T-helper 1 cell treated with Interleukin-12 subunit alpha and Interleukin-12 subunit beta and Interleukin-4 antibody, amounts not matched to agents 30 μg/mL and 1 μg/mL, for 36 hours (primary cell): Measurements from ENCODE around the gene CPT1A.

Experiments used
- H3K27ac Mint-ChIP-seq: one replicate; pipeline ENCODE4 v1.8.0; 2021; ENCODE audit warnings: mild to moderate bottlenecking, mixed read lengths
- H3K27me3 Mint-ChIP-seq: one replicate; pipeline ENCODE4 v1.8.0; 2021; ENCODE audit warnings: low read depth, mixed read lengths
- H3K36me3 Mint-ChIP-seq: one replicate; pipeline ENCODE4 v1.8.0; 2021; ENCODE audit warnings: low read depth, mixed read lengths
- H3K4me1 Mint-ChIP-seq: one replicate; pipeline ENCODE4 v1.8.0; 2021; ENCODE audit warnings: low read depth, mixed read lengths
- H3K4me3 Mint-ChIP-seq: one replicate; pipeline ENCODE4 v1.8.0; 2021; ENCODE audit warnings: mild to moderate bottlenecking, moderate library complexity, mixed read lengths
- H3K9me3 Mint-ChIP-seq: one replicate; pipeline ENCODE4 v1.8.0; 2021; ENCODE audit warnings: mixed read lengths

The CPT1A gene

DNA sequence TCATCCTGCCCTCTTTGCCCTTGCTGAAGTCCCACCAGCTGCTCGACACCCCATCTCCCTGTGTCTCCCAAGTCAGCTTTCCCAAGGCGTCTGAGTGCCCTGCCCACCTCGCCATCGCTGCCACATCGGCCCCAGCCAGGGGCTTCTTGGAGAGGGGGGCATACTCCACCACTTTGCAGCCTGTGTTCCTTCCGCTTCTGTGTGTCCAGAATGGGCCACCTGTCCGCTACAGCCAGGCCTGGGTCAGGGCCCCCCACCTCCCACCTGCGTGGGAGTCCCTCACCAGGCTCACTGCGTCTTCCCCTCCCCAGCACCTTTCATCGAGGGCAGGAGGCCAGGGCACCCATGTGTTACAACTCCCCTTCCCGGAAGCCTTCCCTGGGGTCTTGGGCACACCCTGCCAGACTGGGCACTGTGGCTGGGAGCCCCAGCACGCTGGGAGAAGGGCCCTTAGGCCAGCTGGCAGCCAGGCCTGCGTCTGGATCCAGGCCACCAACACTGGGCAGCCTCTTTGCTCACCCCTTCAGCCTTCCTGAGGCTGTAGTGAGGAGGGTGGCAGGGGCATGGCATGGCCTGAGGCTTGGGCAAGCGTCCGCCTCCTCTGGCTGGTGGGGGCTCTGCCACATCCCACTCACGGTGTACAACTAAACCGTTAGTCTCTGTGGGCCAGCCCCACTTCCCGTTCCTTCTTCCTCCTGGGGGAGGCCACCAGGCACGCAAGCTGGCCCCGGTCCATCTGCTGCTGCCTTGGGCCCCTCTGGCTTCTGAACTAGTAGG is 13.4 kb downstream of the CPT1A start:
- no peaks in the 10 kb centered on the region for H3K9me3 Mint-ChIP-seq
- H3K4me1 Mint-ChIP-seq: peaks cover 5% of the 10 kb centered on the region
- H3K4me3 Mint-ChIP-seq: no peak overlapping the region
- H3K36me3 Mint-ChIP-seq: peaks cover 4% of the 10 kb centered on the region
- no peak overlapping the region for H3K27ac Mint-ChIP-seq
- H3K27me3 Mint-ChIP-seq: no peaks in the 10 kb centered on the region

DNA sequence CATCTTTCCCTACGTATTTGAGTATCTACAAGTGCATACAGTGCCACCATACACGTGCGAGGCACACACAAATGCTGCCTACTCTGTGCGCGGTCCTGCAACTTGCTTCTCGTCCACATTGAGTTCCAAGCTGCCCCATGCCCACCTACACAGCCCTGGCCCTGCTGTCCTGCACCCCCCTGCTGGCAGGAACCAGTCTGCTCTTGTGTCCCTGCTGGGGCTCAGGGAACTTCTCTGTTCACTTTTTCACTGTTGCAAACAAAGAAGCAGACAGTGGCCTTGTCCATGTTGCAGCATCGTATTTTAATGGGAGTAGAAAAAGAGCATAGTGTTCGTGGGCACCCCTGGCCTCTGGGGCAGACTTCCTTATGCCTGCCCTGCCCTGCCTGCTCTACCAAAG is 14.0 kb downstream of the CPT1A start:
- peaks cover 5% of the 10 kb centered on the region for H3K4me1 Mint-ChIP-seq
- no peak overlapping the region for H3K27ac Mint-ChIP-seq
- no peaks in the 10 kb centered on the region for H3K9me3 Mint-ChIP-seq
- H3K4me3 Mint-ChIP-seq: no peak overlapping the region
- no peaks in the 10 kb centered on the region for H3K27me3 Mint-ChIP-seq
- peaks cover 4% of the 10 kb centered on the region for H3K36me3 Mint-ChIP-seq

DNA sequence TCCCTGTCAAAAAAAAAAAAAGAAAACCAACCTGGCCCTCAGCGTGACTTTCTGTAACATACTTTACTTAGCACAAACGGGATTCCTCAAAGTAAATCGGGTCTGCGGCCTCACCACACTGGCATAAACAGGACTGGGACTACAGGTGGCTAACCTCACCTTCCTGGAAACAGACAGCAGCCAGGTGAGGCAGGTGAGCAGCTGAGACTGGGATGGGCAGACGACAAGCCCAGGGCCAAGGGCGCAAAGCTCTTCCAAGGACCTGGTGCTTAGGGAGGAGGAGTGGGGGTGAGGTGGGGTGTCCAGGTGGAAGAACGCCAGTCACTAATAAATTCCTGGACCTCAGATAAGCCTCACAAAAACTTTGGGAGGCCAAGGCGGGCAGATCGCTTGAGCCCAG is 15.0 kb downstream of the CPT1A start:
- Mint-ChIP-seq H3K4me3 (no peak overlapping the region), H3K27ac (no peak overlapping the region), H3K27me3 (no peaks in the 10 kb centered on the region), H3K9me3 (no peaks in the 10 kb centered on the region), H3K4me1 (peaks cover 5% of the 10 kb centered on the region), H3K36me3 (peaks cover 4% of the 10 kb centered on the region)

DNA sequence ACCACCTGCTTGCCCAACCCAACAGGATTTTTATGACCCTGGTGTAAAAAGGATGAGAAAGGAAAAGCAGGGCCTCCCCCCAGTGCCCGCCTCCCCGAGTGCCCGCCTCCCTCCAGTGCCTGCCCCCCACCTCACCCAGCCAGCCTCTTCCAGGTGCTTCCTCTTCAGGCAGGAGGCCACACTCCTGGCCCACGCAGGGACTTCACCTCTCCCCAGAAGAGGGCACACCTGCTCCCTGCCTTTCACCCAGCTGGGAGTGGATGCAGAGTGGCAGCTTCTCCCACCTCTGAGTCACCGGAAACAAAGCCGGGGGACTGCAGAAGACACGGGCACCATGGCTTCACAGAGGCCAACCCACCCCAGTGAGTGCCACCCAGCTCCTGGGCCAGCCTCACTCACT is 16.1 kb downstream of the CPT1A start:
- H3K27ac Mint-ChIP-seq: no peak overlapping the region
- peaks cover 1% of the 10 kb centered on the region for H3K36me3 Mint-ChIP-seq
- H3K4me3 Mint-ChIP-seq: no peak overlapping the region
- peaks cover 5% of the 10 kb centered on the region for H3K4me1 Mint-ChIP-seq
- H3K27me3 Mint-ChIP-seq: no peaks in the 10 kb centered on the region
- H3K9me3 Mint-ChIP-seq: no peaks in the 10 kb centered on the region

DNA sequence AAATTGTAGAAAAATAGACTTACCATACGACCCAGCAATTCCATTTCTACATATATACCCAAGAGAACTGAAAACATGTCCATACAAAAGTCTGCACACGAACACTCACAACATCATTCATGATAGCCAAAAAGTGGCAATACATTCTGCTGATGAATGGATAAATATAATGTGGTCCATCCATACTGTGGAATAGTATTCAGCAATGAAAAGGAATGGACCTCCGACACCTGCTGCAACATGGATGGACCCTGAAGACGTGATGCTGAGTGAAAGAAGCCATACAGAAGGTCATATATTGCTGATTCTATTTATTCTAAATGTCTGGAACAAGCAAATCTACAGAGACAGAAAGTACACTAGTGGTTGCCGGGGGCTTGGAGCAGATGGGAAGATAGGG is 19.2 kb downstream of the CPT1A start:
- no peaks in the 10 kb centered on the region for H3K9me3 Mint-ChIP-seq
- no peaks in the 10 kb centered on the region for H3K27me3 Mint-ChIP-seq
- H3K36me3 Mint-ChIP-seq: no peaks in the 10 kb centered on the region
- no peak overlapping the region for H3K27ac Mint-ChIP-seq
- H3K4me3 Mint-ChIP-seq: no peak overlapping the region
- H3K4me1 Mint-ChIP-seq: peaks cover 8% of the 10 kb centered on the region

DNA sequence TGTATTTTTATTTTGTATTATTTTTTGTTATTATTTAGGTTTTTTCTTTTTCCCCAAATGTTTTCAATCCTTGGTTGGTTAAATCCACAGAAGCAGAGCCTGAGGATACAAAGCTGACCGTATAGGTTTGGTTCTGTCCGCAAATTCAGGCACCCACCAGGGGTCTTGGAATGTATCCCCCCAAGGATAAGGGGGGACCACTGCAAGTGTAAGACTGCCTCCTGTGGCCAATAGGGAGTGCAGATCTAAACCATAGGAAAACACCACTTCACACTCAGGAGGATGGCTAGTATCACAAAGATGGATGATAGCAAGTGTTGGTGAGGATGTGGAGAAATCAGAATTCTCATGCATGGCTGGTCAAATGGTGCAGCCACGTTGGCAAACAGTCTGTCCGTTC is 20.0 kb downstream of the CPT1A start:
- H3K36me3 Mint-ChIP-seq: no peaks in the 10 kb centered on the region
- no peak overlapping the region for H3K4me3 Mint-ChIP-seq
- H3K27me3 Mint-ChIP-seq: no peaks in the 10 kb centered on the region
- no peaks in the 10 kb centered on the region for H3K9me3 Mint-ChIP-seq
- H3K4me1 Mint-ChIP-seq: peaks cover 12% of the 10 kb centered on the region
- no peak overlapping the region for H3K27ac Mint-ChIP-seq

DNA sequence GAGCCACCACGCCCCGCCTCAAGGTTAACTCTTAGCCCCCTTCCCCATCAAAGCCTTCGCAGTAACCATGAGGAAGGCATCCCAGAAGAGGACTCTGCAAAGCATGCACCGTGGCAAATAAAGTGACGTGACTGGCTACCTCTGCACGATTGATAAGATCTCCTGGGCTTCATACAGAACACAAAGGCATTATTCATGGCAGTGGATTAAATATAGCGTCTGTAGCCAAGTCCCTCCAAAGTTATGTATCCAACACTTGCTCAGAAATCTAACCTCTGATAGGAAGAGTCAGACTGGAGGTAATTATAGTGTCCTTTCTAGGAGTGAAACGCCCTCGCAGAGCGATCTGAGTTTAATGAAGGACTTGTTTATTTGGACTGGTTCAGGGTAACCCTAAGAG is 22.4 kb downstream of the CPT1A start:
- Mint-ChIP-seq H3K36me3 (no peaks in the 10 kb centered on the region), H3K27me3 (no peaks in the 10 kb centered on the region), H3K4me1 (peaks cover 7% of the 10 kb centered on the region), H3K27ac (no peak overlapping the region), H3K4me3 (no peak overlapping the region), H3K9me3 (no peaks in the 10 kb centered on the region)

DNA sequence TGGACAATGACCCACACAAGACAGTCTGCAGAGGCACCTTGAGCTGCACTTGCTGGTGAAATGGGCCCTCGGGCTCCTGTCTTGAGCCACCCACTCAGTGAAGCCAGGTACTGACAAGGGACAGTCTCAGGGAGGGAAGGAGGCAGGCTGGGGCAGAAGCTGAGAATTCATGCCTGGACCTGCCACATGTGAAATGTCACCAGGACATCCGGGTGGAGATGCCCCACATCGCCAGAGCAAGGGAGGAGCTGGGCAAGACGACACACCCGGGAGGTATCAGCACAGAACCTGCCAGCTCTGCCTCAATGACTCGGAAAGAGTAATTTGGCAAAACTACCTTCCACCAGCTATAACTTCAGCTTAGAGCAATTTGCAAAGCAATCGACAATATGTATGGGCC is 23.5 kb downstream of the CPT1A start:
- Mint-ChIP-seq H3K27ac (no peak overlapping the region), H3K4me1 (peaks cover 7% of the 10 kb centered on the region), H3K27me3 (no peaks in the 10 kb centered on the region)

DNA sequence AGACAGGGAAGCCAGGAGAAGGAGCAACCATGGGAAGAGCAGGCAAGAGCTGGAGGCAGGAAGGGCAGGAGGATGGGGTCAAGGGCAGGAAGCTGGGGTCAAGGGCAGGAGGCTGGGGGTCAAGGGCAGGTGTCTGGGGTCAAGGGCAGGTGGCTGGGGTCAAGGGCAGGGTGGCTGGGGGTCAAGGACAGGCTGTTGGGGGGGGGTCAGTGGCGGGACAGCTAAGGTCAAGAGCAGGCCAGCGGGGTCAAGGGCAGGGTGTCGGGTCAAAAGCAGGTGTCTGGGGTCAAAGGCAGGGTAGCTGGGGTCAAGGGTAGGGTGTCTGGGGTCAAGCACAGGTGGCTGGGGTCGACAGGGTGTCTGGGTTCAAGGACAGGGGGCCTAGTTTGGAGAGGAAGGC is 24.2 kb downstream of the CPT1A start:
- H3K27ac Mint-ChIP-seq: no peak overlapping the region
- H3K4me3 Mint-ChIP-seq: no peak overlapping the region
- no peaks in the 10 kb centered on the region for H3K9me3 Mint-ChIP-seq
- peaks cover 7% of the 10 kb centered on the region for H3K4me1 Mint-ChIP-seq
- no peaks in the 10 kb centered on the region for H3K27me3 Mint-ChIP-seq
- no peaks in the 10 kb centered on the region for H3K36me3 Mint-ChIP-seq

More for the DNA sequence above, 23.5 kb downstream of the CPT1A start:
- no peak overlapping the region for H3K4me3 Mint-ChIP-seq
- no peaks in the 10 kb centered on the region for H3K9me3 Mint-ChIP-seq
- H3K36me3 Mint-ChIP-seq: no peaks in the 10 kb centered on the region

DNA sequence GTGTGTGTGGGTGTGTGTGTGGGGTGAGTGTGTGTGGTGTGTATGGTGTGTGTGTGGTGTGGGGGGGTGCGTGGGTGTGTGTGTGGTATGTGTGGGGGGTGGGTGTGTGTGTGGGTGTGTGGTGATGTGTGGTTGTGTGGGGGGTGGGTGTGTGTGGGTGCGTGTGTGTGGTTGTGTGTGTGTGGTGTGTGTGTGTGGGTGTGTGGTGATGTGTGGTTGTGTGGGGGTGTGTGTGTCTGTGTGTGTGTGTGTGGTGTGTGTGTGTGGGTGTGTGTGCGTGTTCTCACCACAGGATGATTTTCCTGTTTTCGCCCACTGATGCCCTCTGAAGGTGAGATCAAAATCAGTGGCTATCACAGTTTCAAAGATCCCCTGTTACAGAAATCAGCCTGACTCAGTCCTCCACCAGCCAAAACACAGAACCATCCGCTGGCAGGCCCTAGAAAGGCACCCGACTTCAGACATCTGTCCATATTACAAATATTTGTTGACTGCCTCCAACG is 24.7 kb downstream of the CPT1A start:
- H3K9me3 Mint-ChIP-seq: no peaks in the 10 kb centered on the region
- no peak overlapping the region for H3K27ac Mint-ChIP-seq
- peaks cover 7% of the 10 kb centered on the region for H3K4me1 Mint-ChIP-seq
- H3K36me3 Mint-ChIP-seq: no peaks in the 10 kb centered on the region
- H3K27me3 Mint-ChIP-seq: no peaks in the 10 kb centered on the region
- H3K4me3 Mint-ChIP-seq: no peak overlapping the region

DNA sequence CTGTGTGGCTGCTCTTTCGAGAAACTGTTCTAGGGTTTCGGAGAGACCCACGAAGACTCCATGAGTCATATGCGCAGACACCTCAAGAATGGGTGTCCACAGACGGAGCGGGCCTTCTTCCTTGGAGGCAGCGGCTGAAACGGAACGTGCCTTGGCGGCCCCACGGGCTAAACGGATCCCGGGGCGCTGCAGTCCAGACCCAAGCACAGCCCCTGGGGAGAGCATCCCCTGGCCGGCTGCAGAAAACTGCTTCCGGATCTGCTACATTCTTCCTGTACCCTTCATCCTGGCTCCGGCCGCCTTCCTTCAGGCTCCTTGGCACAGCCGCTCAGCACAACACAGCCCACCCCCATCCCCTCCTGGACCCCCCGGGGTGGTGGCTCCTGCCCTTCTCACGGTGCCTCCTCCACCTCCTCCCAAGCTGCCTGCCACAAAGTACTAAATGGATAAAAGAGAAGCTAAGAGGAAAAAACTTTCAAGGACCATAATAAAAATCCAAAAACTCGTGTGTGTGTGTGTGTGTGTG is 25.4 kb downstream of the CPT1A start:
- Mint-ChIP-seq H3K4me1 (peaks cover 7% of the 10 kb centered on the region), H3K27ac (peak overlapping the region; percentile 22), H3K36me3 (no peaks in the 10 kb centered on the region), H3K9me3 (no peaks in the 10 kb centered on the region), H3K4me3 (no peak overlapping the region), H3K27me3 (no peaks in the 10 kb centered on the region)

DNA sequence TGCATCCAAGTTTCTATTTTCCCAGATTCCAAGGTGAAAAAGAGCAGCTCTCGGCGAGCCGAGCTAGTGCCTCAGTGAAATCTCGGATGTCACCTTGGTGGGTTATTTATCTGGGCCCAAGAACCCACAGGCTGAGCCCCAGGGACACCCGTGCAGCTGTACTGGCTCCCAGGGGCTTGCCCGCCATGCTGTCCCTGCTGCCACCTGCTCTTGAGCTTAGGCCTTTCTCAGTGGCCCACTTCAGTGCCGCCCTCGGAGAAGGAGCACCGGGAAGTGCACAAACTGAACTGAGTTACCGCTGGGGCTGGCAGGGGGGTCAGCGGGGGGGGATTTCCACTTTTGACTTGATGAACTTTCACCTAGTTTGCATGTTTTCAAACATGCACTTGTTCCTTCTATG is 27.9 kb downstream of the CPT1A start:
- Mint-ChIP-seq H3K27ac (no peak overlapping the region), H3K4me3 (no peak overlapping the region), H3K36me3 (no peaks in the 10 kb centered on the region), H3K27me3 (no peaks in the 10 kb centered on the region), H3K4me1 (peaks cover 7% of the 10 kb centered on the region), H3K9me3 (no peaks in the 10 kb centered on the region)

DNA sequence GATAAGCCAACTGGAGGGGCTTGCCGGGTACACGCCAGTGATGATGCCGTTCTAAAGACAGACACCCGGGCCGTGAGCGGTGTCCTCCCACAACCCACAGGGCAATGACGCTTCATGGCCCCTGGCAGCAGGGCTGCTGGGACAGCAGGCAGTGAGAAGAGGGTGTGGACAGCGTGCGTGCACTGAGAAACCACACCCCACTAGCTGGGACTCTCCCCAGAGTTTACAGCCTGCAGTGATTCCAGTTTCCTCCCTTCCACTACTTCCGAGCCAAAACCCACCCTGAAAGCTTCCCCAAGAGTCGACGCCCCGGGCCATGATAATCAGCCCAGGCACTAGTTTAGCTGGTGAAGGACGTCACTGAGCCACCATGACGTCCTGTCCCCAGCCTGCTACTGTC is 29.2 kb downstream of the CPT1A start:
- Mint-ChIP-seq H3K27ac (no peak overlapping the region), H3K9me3 (no peaks in the 10 kb centered on the region), H3K4me3 (no peak overlapping the region), H3K27me3 (no peaks in the 10 kb centered on the region), H3K4me1 (peaks cover 4% of the 10 kb centered on the region), H3K36me3 (no peaks in the 10 kb centered on the region)

DNA sequence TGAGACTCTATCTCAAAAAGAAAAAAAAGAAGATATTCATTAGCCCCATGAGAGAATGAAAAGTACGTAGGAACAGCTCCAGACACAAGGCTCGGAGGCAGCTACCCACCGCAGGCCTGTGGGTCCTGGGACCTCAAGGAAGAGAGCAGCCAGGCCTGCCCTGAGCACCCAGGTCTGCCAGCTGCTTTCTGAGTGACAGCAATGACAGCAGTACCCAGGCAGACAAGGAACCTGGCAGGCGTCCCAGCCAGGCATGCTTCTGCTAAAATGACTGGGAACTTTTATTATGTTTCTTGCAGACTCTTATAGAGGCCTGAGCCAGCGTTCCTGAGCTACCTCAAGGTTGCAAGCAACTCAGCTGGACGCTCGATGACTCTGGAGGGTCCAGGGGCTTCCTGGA is 31.6 kb downstream of the CPT1A start:
- no peaks in the 10 kb centered on the region for H3K27me3 Mint-ChIP-seq
- H3K9me3 Mint-ChIP-seq: no peaks in the 10 kb centered on the region
- H3K4me1 Mint-ChIP-seq: no peaks in the 10 kb centered on the region
- H3K27ac Mint-ChIP-seq: no peak overlapping the region
- no peak overlapping the region for H3K4me3 Mint-ChIP-seq
- H3K36me3 Mint-ChIP-seq: no peaks in the 10 kb centered on the region

DNA sequence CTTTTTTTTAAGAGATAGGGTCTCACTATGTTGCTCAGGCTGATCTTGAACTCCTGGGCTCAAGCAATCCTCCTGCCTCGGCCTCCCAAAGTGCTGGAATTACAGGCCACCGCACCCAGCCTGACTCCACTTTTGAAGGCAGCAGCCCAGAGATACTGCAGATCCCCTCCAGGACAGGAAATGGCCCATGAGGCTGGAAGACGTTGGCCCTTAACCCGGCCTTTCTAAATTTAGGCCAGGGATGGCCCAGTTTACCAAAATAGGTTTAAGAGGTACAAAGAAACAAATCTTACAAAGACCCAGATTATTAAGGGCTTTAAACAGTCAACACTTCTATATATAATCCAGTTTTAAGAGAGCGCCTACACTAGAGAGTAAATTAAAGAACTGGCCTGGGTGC is 32.2 kb downstream of the CPT1A start:
- no peak overlapping the region for H3K27ac Mint-ChIP-seq

More for the DNA sequence above, 32.2 kb downstream of the CPT1A start:
- H3K36me3 Mint-ChIP-seq: no peaks in the 10 kb centered on the region
- H3K4me1 Mint-ChIP-seq: no peaks in the 10 kb centered on the region
- no peaks in the 10 kb centered on the region for H3K9me3 Mint-ChIP-seq
- H3K4me3 Mint-ChIP-seq: no peak overlapping the region
- no peaks in the 10 kb centered on the region for H3K27me3 Mint-ChIP-seq
